Fibroblast of pulmonary artery (primary cell): Measurements from ENCODE around the gene MSANTD1.

Experiments
- DNase-seq: peaks from one replicate; pipeline ENCODE4 v3.0.0-alpha.2; 2010; ENCODE audit warnings: low read depth
- H3K4me3 ChIP-seq: replicated peaks from 2 replicates; pipeline ENCODE4 v1.5.1; 2011; ENCODE audit warnings: low read depth, mild to moderate bottlenecking, control low read depth, low read length, moderate library complexity
- TF ChIP-seq, protein P1 (sequence below): IDR thresholded peaks from 2 replicates; pipeline ENCODE4 v1.5.1; 2011; ENCODE audit warnings: mild to moderate bottlenecking, control low read depth, low read length, inconsistent platforms; ENCODE audit errors: missing control alignments

The MSANTD1 gene

DNA sequence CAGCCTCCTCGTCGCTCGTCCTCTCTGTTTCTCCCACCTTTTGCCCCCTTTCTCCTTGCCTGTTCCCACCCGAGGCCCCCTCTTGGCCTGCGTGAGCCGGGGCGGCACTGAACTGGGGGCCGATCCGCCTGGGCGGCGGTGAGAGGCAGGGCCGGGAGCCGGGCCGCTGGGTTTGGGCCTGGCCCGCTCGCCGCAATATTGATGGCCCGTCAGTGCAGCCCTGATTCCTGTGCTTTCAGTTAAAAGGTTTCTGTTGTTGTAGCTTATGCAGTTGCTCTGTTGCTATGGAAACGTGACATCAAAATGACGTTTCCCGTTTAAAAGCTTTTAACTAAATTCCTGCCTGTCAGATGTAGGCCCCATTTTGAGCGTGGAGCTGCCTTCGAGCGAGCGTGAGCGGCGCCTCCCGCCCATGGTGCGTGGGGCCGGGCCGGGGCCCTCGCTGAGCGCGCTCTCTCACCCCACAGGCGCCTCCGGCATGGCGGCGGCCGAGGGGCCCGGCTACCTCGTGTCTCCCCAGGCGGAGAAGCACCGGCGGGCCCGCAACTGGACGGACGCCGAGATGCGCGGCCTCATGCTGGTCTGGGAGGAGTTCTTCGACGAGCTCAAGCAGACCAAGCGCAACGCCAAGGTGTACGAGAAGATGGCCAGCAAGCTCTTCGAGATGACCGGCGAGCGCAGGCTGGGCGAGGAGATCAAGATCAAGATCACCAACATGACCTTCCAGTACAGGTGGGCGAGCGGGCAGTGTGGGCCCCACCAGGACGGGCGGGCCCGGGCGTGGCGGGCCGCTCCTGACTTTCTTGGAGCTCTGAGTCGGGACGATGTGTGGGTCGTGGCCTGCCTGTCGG, at the start of gene MSANTD1:
Gene MSANTD1 (plus strand): TSS at position 349 of the 851 bp plus-strand sequence. CDS start 64 bp downstream, at position 413.
- TF ChIP-seq, protein P1, sequence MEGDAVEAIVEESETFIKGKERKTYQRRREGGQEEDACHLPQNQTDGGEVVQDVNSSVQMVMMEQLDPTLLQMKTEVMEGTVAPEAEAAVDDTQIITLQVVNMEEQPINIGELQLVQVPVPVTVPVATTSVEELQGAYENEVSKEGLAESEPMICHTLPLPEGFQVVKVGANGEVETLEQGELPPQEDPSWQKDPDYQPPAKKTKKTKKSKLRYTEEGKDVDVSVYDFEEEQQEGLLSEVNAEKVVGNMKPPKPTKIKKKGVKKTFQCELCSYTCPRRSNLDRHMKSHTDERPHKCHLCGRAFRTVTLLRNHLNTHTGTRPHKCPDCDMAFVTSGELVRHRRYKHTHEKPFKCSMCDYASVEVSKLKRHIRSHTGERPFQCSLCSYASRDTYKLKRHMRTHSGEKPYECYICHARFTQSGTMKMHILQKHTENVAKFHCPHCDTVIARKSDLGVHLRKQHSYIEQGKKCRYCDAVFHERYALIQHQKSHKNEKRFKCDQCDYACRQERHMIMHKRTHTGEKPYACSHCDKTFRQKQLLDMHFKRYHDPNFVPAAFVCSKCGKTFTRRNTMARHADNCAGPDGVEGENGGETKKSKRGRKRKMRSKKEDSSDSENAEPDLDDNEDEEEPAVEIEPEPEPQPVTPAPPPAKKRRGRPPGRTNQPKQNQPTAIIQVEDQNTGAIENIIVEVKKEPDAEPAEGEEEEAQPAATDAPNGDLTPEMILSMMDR: no peak
- DNase-seq: peak; percentile 60
- no peak within 1 kb of the TSS for H3K4me3 ChIP-seq

DNA sequence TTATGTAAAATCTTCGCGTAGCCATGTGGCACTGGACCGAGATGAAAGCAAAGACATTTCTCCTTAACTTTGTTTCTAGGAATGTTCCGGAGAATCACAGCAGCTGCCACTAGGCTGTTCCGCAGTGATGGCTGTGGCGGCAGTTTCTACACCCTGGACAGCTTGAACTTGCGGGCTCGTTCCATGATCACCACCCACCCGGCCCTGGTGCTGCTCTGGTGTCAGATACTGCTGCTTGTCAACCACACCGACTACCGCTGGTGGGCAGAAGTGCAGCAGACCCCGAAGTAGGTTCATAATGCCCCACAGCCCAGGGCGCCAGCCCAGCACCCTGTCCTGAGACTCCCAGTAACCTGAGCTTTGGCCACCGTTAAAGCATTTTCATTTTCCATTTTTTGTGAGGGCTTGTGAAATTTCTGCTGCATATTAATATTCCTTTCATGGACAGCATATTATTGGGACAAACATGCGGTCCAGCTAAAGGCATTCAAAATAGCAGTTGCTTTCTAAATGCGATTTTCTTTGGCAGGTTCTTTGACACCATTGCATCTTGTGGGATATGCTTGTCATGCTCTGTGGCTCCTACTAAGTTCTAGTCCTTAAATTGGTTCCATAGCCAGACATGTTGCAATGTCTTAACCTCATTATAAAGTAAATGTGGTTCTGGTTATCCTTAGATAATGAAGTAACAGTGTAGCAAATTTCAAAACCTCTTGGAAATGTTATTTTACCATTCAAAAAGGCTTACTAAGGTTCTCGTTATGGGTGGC, 49.1 kb upstream of the MSANTD1 start:
- no peak for DNase-seq
- no peak overlapping the region for H3K4me3 ChIP-seq
- TF ChIP-seq, protein P1: no peak

DNA sequence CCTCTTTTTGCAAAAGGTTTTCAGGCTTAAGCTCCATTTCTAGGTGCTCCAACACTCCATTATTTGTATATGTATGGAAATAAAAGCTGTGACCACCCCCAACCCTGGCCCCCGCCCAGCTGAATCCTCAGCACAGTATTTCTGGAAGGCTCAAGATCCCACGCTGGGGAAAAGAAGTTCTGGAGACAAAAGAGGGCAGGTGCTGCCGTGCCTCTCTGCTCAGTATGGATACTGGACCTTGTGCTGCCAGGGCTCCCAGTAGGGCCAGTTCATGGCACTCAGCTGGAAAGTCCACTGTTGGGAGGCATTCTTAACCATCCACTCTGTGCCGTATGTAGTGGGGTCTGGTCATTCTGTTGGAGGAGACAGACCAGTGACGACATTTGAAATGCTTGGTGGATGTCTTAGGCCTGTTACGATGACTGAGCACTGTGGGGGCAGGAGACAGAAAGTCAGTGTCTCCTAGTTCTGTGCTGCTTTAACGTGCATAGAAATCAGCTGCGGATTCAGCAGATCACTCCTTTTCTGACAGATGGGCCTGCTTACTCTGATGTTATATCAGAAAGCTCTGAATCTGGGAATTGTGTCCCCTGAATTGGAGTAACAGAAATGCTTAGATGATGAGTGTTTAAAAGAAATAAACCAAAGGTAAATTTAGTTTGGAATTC, 48.4 kb upstream of the MSANTD1 start:
- TF ChIP-seq, protein P1: no peak
- no peak for DNase-seq
- no peak overlapping the region for H3K4me3 ChIP-seq

DNA sequence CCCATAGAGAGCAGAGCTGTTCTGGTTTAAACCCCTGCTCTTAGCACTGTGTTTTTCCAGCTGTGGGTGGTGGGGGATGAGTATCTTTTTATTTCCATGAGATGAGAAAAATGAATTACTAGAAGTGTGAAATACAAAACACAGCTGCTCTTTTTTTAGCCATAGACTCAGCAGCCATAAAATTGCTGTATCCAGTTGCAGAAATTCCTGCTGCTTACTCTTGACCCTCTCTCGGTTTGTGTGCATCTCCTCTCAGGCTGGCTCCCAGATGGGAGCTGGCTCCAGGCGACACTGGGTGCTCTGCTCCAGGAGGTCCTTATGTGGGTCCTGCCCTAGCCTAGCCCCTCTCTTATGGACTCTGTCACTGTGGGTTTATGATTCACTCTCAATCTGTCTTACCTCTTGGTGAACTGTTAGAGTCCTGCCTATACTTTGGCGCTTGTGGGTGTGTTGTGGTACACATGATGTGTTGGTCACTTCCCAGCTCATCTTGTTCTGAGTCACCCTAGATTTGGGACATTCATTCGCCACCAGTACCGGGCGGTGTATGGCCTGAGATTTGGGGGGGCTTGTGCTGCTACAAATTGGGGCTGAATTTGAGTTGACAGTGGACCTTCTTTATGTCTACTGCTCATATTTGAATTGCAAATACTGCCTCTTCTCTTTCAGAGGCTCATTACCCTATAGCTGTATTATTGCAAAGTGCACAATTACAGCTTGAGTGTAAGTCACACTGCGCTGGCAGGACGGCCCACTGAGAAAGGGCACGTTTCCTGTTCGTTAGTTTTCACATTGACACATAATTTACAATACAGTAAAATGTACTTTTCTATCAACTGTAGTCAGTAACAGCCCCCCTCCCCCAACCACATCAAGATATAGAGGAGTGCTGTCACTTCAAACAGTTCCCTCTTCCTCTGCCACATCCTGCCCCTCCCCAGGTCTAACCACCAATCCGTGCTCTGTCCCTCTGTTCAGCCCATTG, 46.9 kb upstream of the MSANTD1 start:
- no peak overlapping the region for H3K4me3 ChIP-seq
- no peak for DNase-seq
- TF ChIP-seq, protein P1: no peak

DNA sequence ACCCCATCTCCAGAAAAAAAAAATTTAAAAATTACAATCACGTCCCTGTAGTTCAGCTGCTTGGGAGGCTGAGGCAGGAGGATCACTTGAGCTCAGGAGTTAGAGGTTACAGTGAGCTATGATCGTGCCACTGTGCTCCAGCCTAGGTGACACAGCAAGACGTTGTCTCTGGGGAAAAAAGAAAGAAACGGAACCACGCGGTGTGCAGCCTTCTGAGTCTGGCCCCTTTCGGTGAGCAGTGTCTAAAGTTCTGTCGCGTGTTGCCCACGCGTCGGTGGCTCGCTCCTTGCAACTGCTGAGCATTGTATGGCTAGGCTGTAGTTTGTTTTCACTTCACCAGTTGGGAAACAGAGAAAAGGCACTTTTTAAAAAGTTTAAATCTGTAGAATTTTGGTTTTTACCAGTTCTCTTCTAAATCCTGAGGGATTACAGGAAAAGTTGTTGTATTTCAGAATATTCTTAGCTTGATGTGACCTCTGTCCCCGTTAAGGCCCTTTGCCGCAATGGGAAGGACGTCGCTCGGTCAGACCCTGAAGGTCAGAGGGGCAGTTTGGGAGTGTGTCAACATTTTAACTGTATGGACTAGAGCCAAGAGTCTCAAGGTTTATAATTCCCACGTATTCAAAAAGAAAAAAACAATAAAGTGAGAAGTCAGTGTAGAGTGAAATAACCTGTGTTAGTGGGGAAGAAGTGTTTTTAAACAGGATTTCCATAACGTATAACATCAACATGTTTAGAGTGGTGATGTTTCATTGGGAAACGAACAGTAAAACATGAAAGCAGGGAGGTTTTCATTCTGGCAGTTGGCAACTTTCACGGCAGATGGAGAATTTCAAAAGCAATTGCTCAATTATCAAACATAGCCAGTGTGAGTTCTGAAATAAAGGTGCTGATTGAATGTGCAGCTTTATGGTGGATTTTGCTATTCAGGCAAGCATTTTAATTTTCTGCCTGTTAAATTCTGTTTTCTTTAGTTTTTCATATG, 45.8 kb upstream of the MSANTD1 start:
- TF ChIP-seq, protein P1: no peak
- no peak overlapping the region for H3K4me3 ChIP-seq
- DNase-seq: peak; percentile 49
